Skeletal muscle cell (primary cell): Measurements from ENCODE around the gene CEBPG.
A peak's percentile ranks its signal among the peaks of the same experiment; 100 is the strongest.

Experiments used
- DNase-seq: peaks from one replicate; pipeline ENCODE4 v3.0.0-alpha.2; 2010; ENCODE audit warnings: low read depth
- H3K4me3 ChIP-seq: 2 replicates; pipeline ENCODE4 v1.5.1; 2011; ENCODE audit warnings: low read depth, mild to moderate bottlenecking, control low read depth, low read length, moderate library complexity

The CEBPG gene

DNA sequence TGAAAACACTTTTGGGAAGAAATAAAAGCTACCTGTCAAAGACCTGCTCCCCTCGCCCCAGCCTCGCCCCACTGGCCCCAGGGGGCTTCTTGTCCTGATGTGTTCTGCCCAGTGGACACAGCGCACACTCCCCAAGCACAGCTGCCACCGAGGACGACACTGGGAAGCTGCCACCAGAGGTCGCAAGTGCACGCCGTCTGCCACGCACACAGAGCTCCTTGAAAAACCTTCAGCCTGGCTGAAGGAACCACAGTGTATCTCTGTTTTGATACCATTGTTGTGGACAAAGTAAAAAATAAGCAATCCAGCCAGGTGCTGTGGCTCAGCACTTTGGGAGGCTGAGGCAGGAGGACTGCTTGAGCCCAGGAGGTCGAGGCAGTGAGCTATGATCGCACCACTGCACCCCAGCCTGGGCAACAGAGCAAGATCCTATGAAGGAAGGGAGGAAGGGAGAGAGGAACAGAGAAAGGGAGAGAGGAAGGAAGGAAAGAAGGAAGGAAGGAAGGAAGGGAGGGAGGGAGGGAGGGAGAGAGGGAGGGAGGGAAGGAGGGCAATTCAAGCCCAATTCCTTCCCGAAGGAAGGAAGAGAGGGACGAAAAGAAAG is 57.3 kb downstream of the CEBPG start:
- H3K4me3 ChIP-seq = no peak overlapping the region
- DNase-seq = peak; percentile 26

DNA sequence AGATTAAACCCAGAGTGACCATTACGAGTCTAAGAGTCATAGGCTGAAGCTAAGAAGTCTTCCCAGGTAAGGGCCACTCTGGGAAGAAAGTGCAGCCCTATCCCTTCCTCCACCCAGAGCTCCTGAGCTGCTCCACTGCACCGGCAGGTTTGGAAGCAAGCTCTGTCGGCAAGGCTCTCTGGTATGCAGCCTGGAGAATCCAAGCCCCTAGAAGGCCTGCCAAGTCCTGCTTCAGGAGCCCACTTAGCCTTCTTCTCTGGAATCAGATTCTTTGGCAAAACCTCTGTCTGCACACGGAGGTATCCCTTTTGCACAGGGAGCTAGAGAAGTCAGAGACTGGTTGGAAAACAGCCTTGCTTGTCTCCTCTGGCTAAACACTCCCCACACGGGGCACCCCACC is 58.5 kb downstream of the CEBPG start:
- no peak overlapping the region for H3K4me3 ChIP-seq
- DNase-seq = no peak
